ENCODE measurements around the gene NPBWR2.
"Not testable (repeated sequence)": the region's sequence is repeated elsewhere in the genome, so short reads cannot be mapped to it uniquely, and the experiment has no call there.

The NPBWR2 gene

DNA sequence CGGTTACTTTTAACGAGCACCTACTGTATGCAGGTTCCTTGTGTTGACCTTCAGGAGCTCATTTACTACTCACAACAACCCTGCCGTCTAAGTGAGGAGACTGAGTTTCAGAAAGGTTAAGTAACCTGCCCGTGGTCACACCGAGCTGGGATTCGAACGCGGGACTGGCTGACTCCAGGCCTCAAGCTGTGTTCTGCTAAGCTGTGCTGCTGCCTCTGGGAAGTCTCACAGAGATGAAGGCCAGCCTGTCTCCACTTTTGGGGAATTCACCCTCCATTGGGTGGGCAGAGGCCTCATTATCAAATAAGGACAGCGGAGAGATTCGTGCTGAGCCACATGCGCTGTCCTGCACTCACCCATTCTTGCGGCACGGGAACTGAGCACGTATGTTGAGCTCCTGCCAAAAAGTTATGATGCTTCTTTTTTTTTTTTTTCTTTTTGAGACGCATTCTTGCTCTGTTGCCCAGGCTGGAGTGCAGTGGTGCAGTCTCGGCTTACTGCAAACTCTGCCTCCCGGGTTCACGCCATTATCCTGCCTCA is 31.0 kb upstream of the NPBWR2 start:
- TF ChIP-seq GABPA (IDR thresholded peaks at IDR 0.05; ENCODE audit: low read depth) (no peak), SPI1 (IDR thresholded peaks at IDR 0.05; ENCODE audit: borderline replicate concordance, low read depth) (no peak)
- TF ChIP-seq, protein P1, sequence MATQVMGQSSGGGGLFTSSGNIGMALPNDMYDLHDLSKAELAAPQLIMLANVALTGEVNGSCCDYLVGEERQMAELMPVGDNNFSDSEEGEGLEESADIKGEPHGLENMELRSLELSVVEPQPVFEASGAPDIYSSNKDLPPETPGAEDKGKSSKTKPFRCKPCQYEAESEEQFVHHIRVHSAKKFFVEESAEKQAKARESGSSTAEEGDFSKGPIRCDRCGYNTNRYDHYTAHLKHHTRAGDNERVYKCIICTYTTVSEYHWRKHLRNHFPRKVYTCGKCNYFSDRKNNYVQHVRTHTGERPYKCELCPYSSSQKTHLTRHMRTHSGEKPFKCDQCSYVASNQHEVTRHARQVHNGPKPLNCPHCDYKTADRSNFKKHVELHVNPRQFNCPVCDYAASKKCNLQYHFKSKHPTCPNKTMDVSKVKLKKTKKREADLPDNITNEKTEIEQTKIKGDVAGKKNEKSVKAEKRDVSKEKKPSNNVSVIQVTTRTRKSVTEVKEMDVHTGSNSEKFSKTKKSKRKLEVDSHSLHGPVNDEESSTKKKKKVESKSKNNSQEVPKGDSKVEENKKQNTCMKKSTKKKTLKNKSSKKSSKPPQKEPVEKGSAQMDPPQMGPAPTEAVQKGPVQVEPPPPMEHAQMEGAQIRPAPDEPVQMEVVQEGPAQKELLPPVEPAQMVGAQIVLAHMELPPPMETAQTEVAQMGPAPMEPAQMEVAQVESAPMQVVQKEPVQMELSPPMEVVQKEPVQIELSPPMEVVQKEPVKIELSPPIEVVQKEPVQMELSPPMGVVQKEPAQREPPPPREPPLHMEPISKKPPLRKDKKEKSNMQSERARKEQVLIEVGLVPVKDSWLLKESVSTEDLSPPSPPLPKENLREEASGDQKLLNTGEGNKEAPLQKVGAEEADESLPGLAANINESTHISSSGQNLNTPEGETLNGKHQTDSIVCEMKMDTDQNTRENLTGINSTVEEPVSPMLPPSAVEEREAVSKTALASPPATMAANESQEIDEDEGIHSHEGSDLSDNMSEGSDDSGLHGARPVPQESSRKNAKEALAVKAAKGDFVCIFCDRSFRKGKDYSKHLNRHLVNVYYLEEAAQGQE (IDR thresholded peaks at IDR 0.05; ENCODE audit: insufficient replicate concordance, low read depth): no peak
- no peak for DNase-seq (ENCODE audit: low read depth in 1 of 2, low spot score in 1 of 2)
- Histone ChIP-seq H3K27ac (replicated peaks) (no peak overlapping the region), H3K27me3 (ENCODE audit: insufficient read depth, poor library complexity, severe bottlenecking) (no peaks in the 10 kb centered on the region), H3K4me3 (replicated peaks; ENCODE audit: insufficient read depth, low read length) (no peak overlapping the region)

DNA sequence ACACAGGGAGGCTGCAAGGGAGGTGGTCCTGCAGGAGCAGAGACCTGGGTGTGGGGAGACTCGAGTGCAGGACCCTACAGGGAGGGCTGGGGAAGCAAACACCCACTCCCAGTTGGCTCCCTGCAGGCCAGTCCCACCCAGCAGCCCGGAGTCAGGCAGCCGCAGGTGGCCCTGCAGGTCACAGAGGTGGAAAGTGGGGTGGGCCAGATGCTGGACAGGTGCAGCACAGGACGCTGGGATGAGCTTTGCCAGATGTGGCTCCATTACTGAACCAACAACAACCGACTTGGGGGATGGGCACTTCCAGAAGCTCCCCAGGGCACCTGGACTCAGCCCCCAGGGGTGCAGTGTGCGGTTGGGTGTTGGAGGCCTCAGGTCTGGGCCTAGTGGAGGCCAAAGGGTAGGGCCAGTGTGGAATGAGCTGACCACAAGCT is 30.2 kb upstream of the NPBWR2 start:
- no peak for DNase-seq (ENCODE audit: low read depth in 1 of 2, low spot score in 1 of 2)
- no peak overlapping the region for H3K27ac ChIP-seq (replicated peaks)
- no peaks in the 10 kb centered on the region for H3K27me3 ChIP-seq (ENCODE audit: insufficient read depth, poor library complexity, severe bottlenecking)
- no peak overlapping the region for H3K4me3 ChIP-seq (replicated peaks; ENCODE audit: insufficient read depth, low read length)
- no peak for TF ChIP-seq GABPA (IDR thresholded peaks at IDR 0.05; ENCODE audit: low read depth)
- TF ChIP-seq, protein P2, sequence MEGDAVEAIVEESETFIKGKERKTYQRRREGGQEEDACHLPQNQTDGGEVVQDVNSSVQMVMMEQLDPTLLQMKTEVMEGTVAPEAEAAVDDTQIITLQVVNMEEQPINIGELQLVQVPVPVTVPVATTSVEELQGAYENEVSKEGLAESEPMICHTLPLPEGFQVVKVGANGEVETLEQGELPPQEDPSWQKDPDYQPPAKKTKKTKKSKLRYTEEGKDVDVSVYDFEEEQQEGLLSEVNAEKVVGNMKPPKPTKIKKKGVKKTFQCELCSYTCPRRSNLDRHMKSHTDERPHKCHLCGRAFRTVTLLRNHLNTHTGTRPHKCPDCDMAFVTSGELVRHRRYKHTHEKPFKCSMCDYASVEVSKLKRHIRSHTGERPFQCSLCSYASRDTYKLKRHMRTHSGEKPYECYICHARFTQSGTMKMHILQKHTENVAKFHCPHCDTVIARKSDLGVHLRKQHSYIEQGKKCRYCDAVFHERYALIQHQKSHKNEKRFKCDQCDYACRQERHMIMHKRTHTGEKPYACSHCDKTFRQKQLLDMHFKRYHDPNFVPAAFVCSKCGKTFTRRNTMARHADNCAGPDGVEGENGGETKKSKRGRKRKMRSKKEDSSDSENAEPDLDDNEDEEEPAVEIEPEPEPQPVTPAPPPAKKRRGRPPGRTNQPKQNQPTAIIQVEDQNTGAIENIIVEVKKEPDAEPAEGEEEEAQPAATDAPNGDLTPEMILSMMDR (IDR thresholded peaks at IDR 0.05; ENCODE audit: insufficient read depth, low read length): no peak
- TF ChIP-seq, protein P1 (IDR thresholded peaks at IDR 0.05; ENCODE audit: insufficient replicate concordance, low read depth): no peak
- TF ChIP-seq SPI1 (IDR thresholded peaks at IDR 0.05; ENCODE audit: borderline replicate concordance, low read depth): no peak
- TF ChIP-seq POLR2AphosphoS5 (IDR thresholded peaks at IDR 0.05; ENCODE audit: low read depth): no peak

DNA sequence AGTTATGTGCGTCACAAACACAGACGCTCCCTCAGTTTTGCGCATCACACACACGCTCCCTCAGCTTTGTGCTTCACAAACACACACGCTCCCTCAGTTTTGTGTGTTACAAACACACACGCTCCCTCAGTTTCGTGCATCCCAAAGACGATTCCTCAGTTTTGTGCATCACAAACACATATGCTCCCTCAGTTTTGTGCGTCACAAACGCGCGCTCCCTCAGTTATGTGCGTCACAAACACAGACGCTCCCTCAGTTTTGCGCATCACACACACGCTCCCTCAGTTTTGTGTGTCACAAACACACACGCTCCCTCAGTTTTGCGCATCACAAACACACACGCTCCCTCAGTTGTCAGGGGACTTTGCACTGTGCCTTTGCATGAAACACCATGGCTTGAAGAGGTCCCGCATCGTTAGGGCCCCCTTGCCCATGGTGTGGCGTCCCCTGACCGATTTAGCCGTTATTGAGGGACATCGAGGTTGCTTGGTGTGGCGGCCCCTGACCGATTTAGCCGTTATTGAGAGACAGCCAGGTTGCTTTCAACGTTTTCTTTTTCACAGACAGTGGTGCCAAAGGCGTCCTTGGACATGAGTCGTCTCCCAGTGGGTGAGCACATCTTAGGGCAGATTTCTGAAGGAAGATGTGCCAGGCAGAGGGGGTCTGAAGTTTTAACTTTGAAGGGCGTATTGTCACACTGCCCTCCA is 28.8 kb upstream of the NPBWR2 start:
- no peaks in the 10 kb centered on the region for H3K27me3 ChIP-seq (ENCODE audit: insufficient read depth, poor library complexity, severe bottlenecking)
- H3K4me3 ChIP-seq (replicated peaks; ENCODE audit: insufficient read depth, low read length): no peak overlapping the region
- TF ChIP-seq, protein P2 (IDR thresholded peaks at IDR 0.05; ENCODE audit: insufficient read depth, low read length): no peak
- no peak for TF ChIP-seq POLR2AphosphoS5 (IDR thresholded peaks at IDR 0.05; ENCODE audit: low read depth)
- no peak for TF ChIP-seq SPI1 (IDR thresholded peaks at IDR 0.05; ENCODE audit: borderline replicate concordance, low read depth)
- TF ChIP-seq, protein P1 (IDR thresholded peaks at IDR 0.05; ENCODE audit: insufficient replicate concordance, low read depth): no peak
- TF ChIP-seq GABPA (IDR thresholded peaks at IDR 0.05; ENCODE audit: low read depth): no peak
- H3K27ac ChIP-seq (replicated peaks): no peak overlapping the region
- no peak for DNase-seq (ENCODE audit: low read depth in 1 of 2, low spot score in 1 of 2)

DNA sequence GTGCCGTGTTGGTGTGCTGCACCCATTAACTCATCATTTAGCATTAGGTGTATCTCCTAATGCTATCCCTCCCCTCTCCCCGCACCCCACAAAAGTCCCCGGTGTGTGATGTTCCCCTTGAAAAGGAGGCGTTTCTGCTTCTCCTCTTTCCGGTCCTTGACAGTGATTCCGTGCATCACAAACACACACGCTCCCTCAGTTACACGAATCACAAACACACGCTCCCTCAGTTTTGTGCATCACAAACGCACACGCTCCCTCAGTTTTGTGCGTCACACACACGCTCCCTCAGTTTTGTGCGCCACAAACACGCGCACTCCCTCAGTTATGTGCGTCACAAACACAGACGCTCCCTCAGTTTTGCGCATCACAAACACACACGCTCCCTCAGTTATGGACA is 27.4 kb upstream of the NPBWR2 start:
- not testable (repeated sequence) for H3K27ac ChIP-seq (replicated peaks); H3K27me3 ChIP-seq (ENCODE audit: insufficient read depth, poor library complexity, severe bottlenecking); DNase-seq (ENCODE audit: low read depth in 1 of 2, low spot score in 1 of 2); H3K4me3 ChIP-seq (replicated peaks; ENCODE audit: insufficient read depth, low read length)

Data from HL-60 (cell line).